ENCODE measurements around the gene ARHGEF4. TPM values are rescaled to one million over a fixed set of nuclear protein-coding genes. Genes with fewer than 3 reads are reported as not detected.

ARHGEF4 gene
- total and polyA plus RNA-seq, 10 donors: 0.19 to 0.88 (median 0.46) TPM; not detected in 2

DNA sequence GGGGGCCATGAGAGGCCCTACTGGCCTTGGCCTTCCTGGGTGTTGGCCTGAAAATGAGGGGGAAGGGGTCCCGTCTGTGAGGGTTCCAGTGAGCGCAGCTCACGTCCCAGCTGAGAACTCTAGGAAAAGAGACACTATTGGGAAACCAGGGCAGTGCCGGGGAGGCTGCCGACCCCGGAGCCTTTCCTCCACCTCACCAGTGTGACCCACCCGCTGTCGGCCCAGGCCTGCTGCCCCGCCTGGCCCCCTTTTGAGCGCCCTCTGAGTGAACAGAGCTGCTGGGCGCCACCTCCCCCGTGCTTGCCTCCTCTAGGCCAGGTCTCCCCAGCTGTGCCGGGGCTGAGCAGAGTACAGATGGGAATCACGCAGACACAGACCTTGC, 17.5 kb upstream of the ARHGEF4 start:
- no peak overlapping the region for H3K27ac ChIP-seq
- 77 to 90% (median 84%) methylated on average over 10 to 14 of the region's 14 CpGs for WGBS, 5 donors

GRCh38 chr2:130819608-130820278, 17.0 kb upstream of the ARHGEF4 start:
- intact Hi-C loops (cut with DNase I; ENCODE audit: low total_unique reads): no loop called here
- TF ChIP-seq, protein P1, sequence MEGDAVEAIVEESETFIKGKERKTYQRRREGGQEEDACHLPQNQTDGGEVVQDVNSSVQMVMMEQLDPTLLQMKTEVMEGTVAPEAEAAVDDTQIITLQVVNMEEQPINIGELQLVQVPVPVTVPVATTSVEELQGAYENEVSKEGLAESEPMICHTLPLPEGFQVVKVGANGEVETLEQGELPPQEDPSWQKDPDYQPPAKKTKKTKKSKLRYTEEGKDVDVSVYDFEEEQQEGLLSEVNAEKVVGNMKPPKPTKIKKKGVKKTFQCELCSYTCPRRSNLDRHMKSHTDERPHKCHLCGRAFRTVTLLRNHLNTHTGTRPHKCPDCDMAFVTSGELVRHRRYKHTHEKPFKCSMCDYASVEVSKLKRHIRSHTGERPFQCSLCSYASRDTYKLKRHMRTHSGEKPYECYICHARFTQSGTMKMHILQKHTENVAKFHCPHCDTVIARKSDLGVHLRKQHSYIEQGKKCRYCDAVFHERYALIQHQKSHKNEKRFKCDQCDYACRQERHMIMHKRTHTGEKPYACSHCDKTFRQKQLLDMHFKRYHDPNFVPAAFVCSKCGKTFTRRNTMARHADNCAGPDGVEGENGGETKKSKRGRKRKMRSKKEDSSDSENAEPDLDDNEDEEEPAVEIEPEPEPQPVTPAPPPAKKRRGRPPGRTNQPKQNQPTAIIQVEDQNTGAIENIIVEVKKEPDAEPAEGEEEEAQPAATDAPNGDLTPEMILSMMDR (IDR thresholded peaks at IDR 0.05 in 8 of 11, conservative IDR thresholded peaks at IDR 0.05 in 3 of 11): no peak
- DNase-seq: peak; percentile 54
- Histone ChIP-seq H3K27me3 (replicated peaks in 1 of 7) (peaks cover 0 to 34% (median 0%) of the 10 kb centered on the region in 7 donors), H3K4me1 (peaks cover 0 to 13% (median 3%) of the 10 kb centered on the region in 6 donors), H3K9me3 (no peaks in the 10 kb centered on the region), H3K4me3 (no peak overlapping the region), H3K36me3 (no peaks in the 10 kb centered on the region), H3K27ac (no peak overlapping the region)
- 51 to 58% (median 55%) methylated on average over 8 to 12 of the region's 12 CpGs for WGBS, 5 donors

More for the DNA sequence above, 17.5 kb upstream of the ARHGEF4 start:
- peaks cover 0 to 34% (median 0%) of the 10 kb centered on the region in 7 donors for H3K27me3 ChIP-seq (replicated peaks in 1 of 7)
- no peaks in the 10 kb centered on the region for H3K9me3 ChIP-seq
- no peak overlapping the region for H3K4me3 ChIP-seq
- peak; percentile 62 for DNase-seq
- H3K36me3 ChIP-seq: no peaks in the 10 kb centered on the region
- intact Hi-C loops (cut with DNase I; ENCODE audit: low total_unique reads): no loop called here
- peaks cover 0 to 7% (median 1%) of the 10 kb centered on the region in 6 donors for H3K4me1 ChIP-seq
- TF ChIP-seq, protein P1 (IDR thresholded peaks at IDR 0.05 in 8 of 11, conservative IDR thresholded peaks at IDR 0.05 in 3 of 11): no peak
- TF ChIP-seq POLR2A (IDR thresholded peaks at IDR 0.05) (no peak), POLR2AphosphoS5 (IDR thresholded peaks at IDR 0.05) (no peak)

DNA sequence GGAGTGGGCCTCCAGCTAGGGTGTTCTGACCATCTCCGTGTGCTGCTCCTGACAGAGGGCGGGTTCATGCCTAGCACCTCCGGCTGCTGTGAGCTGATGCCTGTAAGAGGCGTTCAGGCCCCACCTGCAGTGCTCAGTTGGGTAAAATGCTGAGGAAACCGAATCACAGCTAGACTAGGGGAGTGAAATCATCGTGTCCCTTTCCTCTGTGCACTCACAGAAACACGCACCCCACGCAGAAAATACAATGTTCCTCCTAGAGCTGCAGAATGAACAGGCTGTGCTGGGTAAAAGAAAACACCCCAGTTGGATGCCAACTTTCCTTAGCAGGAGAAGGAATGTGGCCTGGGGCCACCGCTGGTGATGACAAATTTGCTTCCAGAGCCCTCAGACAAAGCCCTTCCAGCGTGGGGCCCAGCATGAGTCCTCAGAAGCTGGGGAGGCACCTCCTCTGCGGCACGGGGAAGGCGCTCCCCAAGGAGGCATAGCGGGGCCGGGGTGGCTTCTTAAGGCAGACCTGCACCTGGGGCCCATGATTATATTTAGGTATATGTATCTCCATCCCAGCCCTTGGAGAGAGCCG, 16.3 kb upstream of the ARHGEF4 start:
- 55 to 72% (median 67%) methylated on average over 12 to 16 of the region's 16 CpGs for WGBS, 5 donors
- peaks cover 0 to 15% (median 4%) of the 10 kb centered on the region in 6 donors for H3K4me1 ChIP-seq
- H3K36me3 ChIP-seq: no peaks in the 10 kb centered on the region
- no peak overlapping the region for H3K4me3 ChIP-seq
- H3K27me3 ChIP-seq (replicated peaks in 1 of 7): peaks cover 0 to 29% (median 0%) of the 10 kb centered on the region in 7 donors
- H3K9me3 ChIP-seq: no peaks in the 10 kb centered on the region
- intact Hi-C loops (cut with DNase I; ENCODE audit: low total_unique reads): no loop called here
- H3K27ac ChIP-seq: no peak overlapping the region
- TF ChIP-seq POLR2AphosphoS5 (IDR thresholded peaks at IDR 0.05) (no peak), POLR2A (IDR thresholded peaks at IDR 0.05) (no peak)
- TF ChIP-seq, protein P1 (IDR thresholded peaks at IDR 0.05 in 8 of 11, conservative IDR thresholded peaks at IDR 0.05 in 3 of 11): no peak
- peak; percentile 72 for DNase-seq

DNA sequence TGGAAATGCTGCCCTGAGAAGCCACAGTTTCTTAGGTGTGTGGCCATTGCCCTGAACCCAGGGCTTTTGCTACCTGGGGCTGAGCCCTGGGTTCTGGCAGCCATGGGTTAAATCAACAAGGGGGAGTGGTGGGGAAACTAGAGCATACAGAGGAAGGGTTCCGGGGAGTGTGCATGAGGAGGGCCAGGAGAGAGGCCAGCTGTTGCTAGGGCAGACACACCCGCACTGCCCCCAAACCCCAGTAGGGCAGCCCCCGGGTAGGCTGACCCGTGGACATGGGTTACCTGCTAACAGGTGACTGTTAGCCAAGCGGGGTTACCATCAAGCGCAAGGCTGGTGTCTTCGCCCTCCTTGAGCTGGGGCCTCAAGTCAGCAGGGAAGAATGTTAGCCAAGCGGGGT, 14.8 kb upstream of the ARHGEF4 start:
- Histone ChIP-seq H3K27me3 (replicated peaks in 1 of 7) (peaks cover 0 to 31% (median 0%) of the 10 kb centered on the region in 7 donors), H3K27ac (no peak overlapping the region), H3K36me3 (no peaks in the 10 kb centered on the region), H3K4me1 (peaks cover 0 to 15% (median 4%) of the 10 kb centered on the region in 6 donors), H3K4me3 (no peak overlapping the region), H3K9me3 (no peaks in the 10 kb centered on the region)
- DNase-seq: peak; percentile 67
- WGBS, 5 donors: 83 to 92% (median 84%) methylated on average over 2 to 7 of the region's 8 CpGs
- intact Hi-C loops (cut with DNase I; ENCODE audit: low total_unique reads): no loop called here
- TF ChIP-seq, protein P1 (IDR thresholded peaks at IDR 0.05 in 8 of 11, conservative IDR thresholded peaks at IDR 0.05 in 3 of 11): no peak
- no peak for TF ChIP-seq POLR2A (IDR thresholded peaks at IDR 0.05)

Data from spleen (tissue), 11 donors.